Suprapubic skin (tissue), 4 donors: ENCODE measurements around the gene AKR1C3.

Source experiments
- POLR2A ChIP-seq, 2 donors: fragments of 450-650 bp; IDR thresholded peaks; one replicate each; pipeline ENCODE4 v1.6.1; 2017; ENCODE audit warnings: antibody characterized with exemption in 2 of 2, mild to moderate bottlenecking in 2 of 2, moderate library complexity in 2 of 2
- POLR2AphosphoS5 ChIP-seq, 3 donors: sonication (generic); formaldehyde crosslinking; IDR thresholded peaks; one replicate each; pipeline ENCODE4 v1.6.1; 2017; ENCODE audit warnings: antibody characterized with exemption in 3 of 3
- TF ChIP-seq, protein P1 (sequence below), 2 donors: fragments of 200-600 bp in 1 of 2; fragments of 450-650 bp in 1 of 2; sonication (generic) in 1 of 2; IDR thresholded peaks; one replicate each; pipeline ENCODE4 v1.5.1; 2016 to 2019; ENCODE audit warnings: antibody characterized with exemption in 2 of 2, mild to moderate bottlenecking in 1 of 2, moderate library complexity in 1 of 2

DNA sequence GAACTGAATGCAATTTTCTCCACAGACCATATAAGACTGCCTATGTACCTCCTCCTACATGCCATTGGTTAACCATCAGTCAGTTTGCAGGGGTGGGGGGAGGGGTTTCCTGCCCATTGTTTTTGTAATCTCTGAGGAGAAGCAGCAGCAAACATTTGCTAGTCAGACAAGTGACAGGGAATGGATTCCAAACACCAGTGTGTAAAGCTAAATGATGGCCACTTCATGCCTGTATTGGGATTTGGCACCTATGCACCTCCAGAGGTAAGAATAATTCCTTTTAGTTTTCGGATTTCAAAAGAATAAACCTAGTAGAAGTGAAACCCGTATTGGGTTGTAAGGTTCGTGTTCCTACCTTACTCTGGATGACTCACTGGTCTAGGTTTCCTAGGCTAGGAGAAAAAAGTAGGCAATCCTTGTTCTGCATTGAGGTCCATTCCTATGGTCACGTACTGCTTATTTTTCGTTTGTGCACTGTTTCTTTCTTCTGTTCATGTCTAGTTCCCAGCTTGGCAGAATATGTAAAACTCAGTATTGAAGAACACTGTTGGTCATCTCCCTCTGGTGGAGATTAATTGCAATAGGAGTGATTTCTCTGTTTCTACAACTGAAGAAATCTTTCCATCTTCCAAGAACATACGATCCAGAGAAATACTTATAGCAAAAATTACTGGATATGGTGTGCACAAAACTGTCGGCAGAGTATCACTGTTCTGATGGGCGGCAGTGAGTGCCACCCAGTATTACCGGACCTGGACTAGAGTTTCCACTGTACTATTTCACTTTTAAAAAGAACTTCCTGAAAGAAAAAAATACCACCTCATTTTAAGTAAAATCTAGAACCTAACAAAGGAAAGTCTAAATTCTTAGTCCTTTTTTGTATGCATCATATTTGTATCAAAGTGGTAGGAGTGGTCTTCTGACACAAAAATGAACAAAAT, at the start of gene AKR1C3:
- TF ChIP-seq POLR2AphosphoS5 (IDR thresholded peaks at IDR 0.05) (no peak), POLR2A (IDR thresholded peaks at IDR 0.05) (no peak)
- TF ChIP-seq, protein P1, sequence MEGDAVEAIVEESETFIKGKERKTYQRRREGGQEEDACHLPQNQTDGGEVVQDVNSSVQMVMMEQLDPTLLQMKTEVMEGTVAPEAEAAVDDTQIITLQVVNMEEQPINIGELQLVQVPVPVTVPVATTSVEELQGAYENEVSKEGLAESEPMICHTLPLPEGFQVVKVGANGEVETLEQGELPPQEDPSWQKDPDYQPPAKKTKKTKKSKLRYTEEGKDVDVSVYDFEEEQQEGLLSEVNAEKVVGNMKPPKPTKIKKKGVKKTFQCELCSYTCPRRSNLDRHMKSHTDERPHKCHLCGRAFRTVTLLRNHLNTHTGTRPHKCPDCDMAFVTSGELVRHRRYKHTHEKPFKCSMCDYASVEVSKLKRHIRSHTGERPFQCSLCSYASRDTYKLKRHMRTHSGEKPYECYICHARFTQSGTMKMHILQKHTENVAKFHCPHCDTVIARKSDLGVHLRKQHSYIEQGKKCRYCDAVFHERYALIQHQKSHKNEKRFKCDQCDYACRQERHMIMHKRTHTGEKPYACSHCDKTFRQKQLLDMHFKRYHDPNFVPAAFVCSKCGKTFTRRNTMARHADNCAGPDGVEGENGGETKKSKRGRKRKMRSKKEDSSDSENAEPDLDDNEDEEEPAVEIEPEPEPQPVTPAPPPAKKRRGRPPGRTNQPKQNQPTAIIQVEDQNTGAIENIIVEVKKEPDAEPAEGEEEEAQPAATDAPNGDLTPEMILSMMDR (IDR thresholded peaks at IDR 0.05): peak; percentile 45 to 63
